DOHH2 (cell line): ENCODE measurements around the gene ZBTB1.
"Not testable (repeated sequence)": the region's sequence is repeated elsewhere in the genome, so short reads cannot be mapped to it uniquely, and the experiment has no call there.

Experiments
- EZH2phosphoT487 ChIP-seq: fragments of 200-600 bp; sonication (generic); IDR thresholded peaks from 2 replicates; pipeline ENCODE4 v1.6.1; 2017; ENCODE audit warnings: borderline replicate concordance, mild to moderate bottlenecking, antibody characterized with exemption, low read length, moderate library complexity, mixed read lengths
- TF ChIP-seq, protein P1 (sequence below): fragments of 200-600 bp; sonication (generic); IDR thresholded peaks from one replicate; pipeline ENCODE4 v1.5.1; 2014; ENCODE audit warnings: antibody characterized with exemption, mild to moderate bottlenecking, low read depth, low read length; ENCODE audit not compliant: poor library complexity, severe bottlenecking

DNA sequence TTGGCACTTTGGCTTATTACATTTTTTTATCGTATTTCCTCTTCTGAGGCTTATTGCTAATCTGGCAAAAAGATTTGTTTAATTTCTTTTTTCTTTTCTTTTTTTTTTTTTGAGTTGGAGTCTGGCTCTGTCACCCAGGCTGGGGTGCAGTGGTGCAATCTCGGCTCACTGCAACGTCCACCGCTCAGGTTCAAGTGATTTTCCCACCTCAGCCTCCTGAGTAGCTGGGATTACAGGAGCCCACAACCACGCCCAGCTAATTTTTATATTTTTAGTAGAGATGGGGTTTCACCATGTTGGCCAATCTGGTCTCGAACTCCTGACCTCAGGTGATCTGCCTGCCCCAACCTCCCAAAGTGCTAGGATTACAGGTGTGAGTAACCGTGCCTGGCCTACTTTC lies 65.1 kb downstream of the ZBTB1 start:
- TF ChIP-seq, protein P1, sequence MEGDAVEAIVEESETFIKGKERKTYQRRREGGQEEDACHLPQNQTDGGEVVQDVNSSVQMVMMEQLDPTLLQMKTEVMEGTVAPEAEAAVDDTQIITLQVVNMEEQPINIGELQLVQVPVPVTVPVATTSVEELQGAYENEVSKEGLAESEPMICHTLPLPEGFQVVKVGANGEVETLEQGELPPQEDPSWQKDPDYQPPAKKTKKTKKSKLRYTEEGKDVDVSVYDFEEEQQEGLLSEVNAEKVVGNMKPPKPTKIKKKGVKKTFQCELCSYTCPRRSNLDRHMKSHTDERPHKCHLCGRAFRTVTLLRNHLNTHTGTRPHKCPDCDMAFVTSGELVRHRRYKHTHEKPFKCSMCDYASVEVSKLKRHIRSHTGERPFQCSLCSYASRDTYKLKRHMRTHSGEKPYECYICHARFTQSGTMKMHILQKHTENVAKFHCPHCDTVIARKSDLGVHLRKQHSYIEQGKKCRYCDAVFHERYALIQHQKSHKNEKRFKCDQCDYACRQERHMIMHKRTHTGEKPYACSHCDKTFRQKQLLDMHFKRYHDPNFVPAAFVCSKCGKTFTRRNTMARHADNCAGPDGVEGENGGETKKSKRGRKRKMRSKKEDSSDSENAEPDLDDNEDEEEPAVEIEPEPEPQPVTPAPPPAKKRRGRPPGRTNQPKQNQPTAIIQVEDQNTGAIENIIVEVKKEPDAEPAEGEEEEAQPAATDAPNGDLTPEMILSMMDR, result not testable (repeated sequence)
- not testable (repeated sequence) for TF ChIP-seq EZH2phosphoT487
